Measurements from ENCODE around the gene SEMA3F. TPM values are rescaled to one million over a fixed set of nuclear protein-coding genes. Genes with fewer than 3 reads are reported as not detected.
A peak's percentile ranks its signal among the peaks of the same experiment; 100 is the strongest.

SEMA3F gene
- polyA plus RNA-seq, 1 experiment, result 14.7 TPM

DNA sequence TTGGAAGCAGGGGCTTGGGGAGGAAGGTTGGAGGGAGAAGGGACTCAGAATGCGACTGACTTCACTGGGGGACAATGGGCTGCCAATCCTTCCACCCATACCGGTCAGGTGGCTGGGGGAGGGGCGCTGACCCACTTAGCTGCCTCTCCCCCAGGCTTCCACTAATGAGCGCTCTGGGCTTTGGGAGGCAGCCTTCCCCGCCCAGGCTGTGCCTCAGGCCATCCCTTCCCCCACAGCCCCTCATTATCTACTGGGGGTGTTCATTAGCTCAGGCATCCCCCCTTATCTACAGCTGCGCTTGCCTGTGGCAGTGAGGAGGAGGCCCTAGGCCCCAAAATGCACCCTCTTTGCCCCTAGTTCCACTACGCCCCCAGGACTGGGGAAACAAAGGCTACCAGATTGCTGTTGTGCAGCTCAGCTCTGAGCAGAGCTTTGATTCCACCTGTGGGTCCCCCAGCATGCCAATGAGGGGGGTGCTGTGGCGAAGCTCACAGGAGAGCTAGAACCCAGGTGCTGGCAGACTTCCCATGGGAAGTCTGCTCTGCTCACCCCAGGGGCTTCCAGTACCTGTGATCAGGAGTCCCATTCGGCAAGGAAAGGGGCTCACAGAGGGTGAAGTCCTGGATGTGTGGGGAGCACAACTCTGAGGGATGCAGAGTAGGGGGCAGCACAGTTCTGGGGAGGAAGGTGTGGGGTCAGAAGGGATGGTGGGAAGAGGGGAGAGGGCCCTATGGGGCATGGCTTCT, 29.4 kb upstream of the SEMA3F start:
- ChIA-PET POLR2A (interaction anchor here (0.5 to 1.2 kb wide), 4 partner anchors 31 to 524 kb away, joined by 3 to 4 read pairs (median 3); no protein-coding TSS in a partner anchor), CTCF (interaction anchor here (0.6 to 9.3 kb wide), 5 partner anchors 38 to 121 kb away, joined by 3 to 154 read pairs (median 4); partner anchors contain the start of gene GNAT1)
- Histone ChIP-seq H3K9me3 (ENCODE audit: control insufficient read depth, insufficient read depth, low read length) (no peaks in the 10 kb centered on the region), H3K27ac (ENCODE audit: low read depth, low read length) (no peak overlapping the region), H3K4me3 (ENCODE audit: low read depth, low read length) (no peak overlapping the region), H3K27me3 (ENCODE audit: control insufficient read depth, insufficient read depth, low read length) (no peaks in the 10 kb centered on the region)
- DNase-seq (ENCODE audit: low read depth, low spot score), result no peak
- TF ChIP-seq, protein P1, sequence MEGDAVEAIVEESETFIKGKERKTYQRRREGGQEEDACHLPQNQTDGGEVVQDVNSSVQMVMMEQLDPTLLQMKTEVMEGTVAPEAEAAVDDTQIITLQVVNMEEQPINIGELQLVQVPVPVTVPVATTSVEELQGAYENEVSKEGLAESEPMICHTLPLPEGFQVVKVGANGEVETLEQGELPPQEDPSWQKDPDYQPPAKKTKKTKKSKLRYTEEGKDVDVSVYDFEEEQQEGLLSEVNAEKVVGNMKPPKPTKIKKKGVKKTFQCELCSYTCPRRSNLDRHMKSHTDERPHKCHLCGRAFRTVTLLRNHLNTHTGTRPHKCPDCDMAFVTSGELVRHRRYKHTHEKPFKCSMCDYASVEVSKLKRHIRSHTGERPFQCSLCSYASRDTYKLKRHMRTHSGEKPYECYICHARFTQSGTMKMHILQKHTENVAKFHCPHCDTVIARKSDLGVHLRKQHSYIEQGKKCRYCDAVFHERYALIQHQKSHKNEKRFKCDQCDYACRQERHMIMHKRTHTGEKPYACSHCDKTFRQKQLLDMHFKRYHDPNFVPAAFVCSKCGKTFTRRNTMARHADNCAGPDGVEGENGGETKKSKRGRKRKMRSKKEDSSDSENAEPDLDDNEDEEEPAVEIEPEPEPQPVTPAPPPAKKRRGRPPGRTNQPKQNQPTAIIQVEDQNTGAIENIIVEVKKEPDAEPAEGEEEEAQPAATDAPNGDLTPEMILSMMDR (IDR thresholded peaks at IDR 0.05; ENCODE audit: low read depth, low read length), result no peak

DNA sequence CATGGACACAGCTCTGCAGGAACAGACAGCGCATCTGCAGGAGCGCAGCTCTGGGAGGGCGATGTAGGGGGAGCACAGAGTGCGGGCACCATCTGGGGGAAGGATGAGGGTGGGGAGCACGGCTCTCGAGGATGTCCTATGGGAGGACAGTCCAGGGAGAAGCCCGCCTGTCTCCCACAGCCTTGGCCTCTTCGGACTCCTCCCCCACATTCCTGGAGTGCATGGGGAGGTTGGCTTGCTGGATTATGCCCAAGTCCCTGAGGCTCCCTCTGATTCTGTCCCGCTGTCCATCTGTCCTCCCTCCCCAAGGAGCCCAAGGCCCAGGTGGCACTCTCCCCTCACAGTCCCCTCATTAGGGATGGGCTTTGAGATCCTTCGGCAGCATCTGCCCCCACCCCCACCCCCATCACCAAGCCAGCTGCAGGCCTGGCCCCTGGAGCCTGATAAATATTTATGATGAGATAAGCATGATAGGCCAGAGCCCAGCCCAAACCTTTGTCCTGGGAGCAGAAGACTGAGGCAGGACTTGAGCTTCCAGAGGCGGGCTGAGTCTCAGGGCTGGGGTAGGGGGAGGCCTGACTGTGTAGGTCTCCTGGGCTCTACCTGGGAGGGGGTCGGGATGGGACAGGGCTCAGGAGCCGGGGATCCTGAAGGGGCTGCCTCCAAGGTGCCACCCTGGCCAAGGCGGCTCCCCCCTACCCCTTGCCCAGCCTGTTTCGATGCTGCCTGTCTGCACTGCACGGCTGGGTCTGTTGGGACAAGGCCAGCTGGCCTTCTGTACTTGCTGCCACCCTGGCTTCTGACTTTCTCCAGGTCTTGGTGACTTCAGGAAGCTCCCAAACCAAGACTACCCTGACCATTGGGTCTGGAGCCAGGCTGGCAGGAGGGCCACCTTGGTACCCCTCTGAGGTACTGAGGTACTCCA, 28.6 kb upstream of the SEMA3F start:
- no peak for DNase-seq (ENCODE audit: low read depth, low spot score)
- ChIA-PET CTCF (interaction anchor here (0.6 to 9.3 kb wide), 5 partner anchors 37 to 303 kb away, joined by 3 to 154 read pairs (median 4); partner anchors contain the start of gene GNAT1), POLR2A (interaction anchor here (0.5 to 0.7 kb wide), 5 partner anchors 37 to 525 kb away, joined by 3 to 5 read pairs (median 3); partner anchors contain the start of gene SEMA3B)
- TF ChIP-seq, protein P1 (IDR thresholded peaks at IDR 0.05; ENCODE audit: low read depth, low read length), result no peak
- no peaks in the 10 kb centered on the region for H3K27me3 ChIP-seq (ENCODE audit: control insufficient read depth, insufficient read depth, low read length)
- no peak overlapping the region for H3K4me3 ChIP-seq (ENCODE audit: low read depth, low read length)
- peak overlapping the region; percentile 65 for H3K27ac ChIP-seq (ENCODE audit: low read depth, low read length)
- H3K9me3 ChIP-seq (ENCODE audit: control insufficient read depth, insufficient read depth, low read length), result no peaks in the 10 kb centered on the region

DNA sequence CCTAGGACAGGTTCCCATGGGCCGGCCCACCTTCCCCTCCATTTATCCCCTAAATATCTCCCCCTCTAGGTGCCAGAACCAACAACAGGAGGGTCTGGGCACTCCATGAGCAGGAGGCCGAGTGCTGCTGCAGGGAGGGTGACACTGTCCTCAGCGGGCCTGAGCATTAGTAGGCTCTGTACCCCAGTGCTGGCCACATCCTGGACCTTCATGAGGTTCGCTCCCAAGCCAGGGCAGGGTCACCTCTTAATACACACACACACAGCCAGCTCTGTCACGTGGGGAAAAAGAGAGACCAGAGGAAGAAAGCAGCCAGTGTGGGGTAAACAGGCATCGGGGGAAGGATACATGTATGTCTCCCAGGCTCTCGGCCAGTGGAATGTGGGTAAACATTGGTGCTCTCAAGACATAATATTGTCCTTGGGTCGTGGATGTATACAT, 27.9 kb upstream of the SEMA3F start:
- Histone ChIP-seq H3K27ac (ENCODE audit: low read depth, low read length) (no peak overlapping the region), H3K9me3 (ENCODE audit: control insufficient read depth, insufficient read depth, low read length) (no peaks in the 10 kb centered on the region), H3K4me3 (ENCODE audit: low read depth, low read length) (no peak overlapping the region), H3K27me3 (ENCODE audit: control insufficient read depth, insufficient read depth, low read length) (no peaks in the 10 kb centered on the region)
- TF ChIP-seq, protein P1 (IDR thresholded peaks at IDR 0.05; ENCODE audit: low read depth, low read length), result no peak
- ChIA-PET CTCF (interaction anchor here (1.8 to 9.3 kb wide), 2 partner anchors 37 to 64 kb away, joined by 4 to 154 read pairs; partner anchors contain the start of gene GNAT1), POLR2A (interaction anchor here (0.6 to 0.7 kb wide), 2 partner anchors 37 to 142 kb away, joined by 3 to 5 read pairs; partner anchors contain the start of gene SEMA3B)
- no peak for DNase-seq (ENCODE audit: low read depth, low spot score)

DNA sequence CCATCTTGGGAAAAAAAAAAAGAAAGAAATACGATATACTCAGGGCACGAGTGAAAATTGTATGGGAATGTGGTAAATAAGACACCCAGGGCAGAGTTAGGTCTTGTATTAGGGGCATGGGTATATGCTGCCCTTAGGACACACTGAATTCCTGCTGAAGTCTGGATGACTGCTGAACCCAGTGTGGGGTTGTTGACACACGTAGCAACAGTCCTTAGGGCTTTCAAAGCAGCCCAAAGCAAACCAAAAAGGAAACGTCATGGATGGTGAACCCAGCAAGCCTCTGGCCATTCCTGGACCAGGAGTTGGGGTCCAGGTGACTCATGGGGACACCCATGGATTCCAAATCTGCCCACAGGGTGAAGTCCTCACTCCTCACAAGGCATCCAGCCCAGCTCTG, 27.1 kb upstream of the SEMA3F start:
- ChIA-PET POLR2A (no interaction called here), CTCF (interaction anchor here (9.3 kb wide), 1 partner anchor 63 kb away, joined by 154 read pairs; the partner anchor contains the start of gene GNAT1)
- H3K27me3 ChIP-seq (ENCODE audit: control insufficient read depth, insufficient read depth, low read length), result no peaks in the 10 kb centered on the region
- H3K27ac ChIP-seq (ENCODE audit: low read depth, low read length), result no peak overlapping the region
- TF ChIP-seq, protein P1 (IDR thresholded peaks at IDR 0.05; ENCODE audit: low read depth, low read length), result no peak
- no peaks in the 10 kb centered on the region for H3K9me3 ChIP-seq (ENCODE audit: control insufficient read depth, insufficient read depth, low read length)
- no peak overlapping the region for H3K4me3 ChIP-seq (ENCODE audit: low read depth, low read length)
- DNase-seq (ENCODE audit: low read depth, low spot score), result no peak

All from AG04450 (cell line).